HG03045 (cell line): ENCODE results near the gene PHETA1.
"Not testable (repeated sequence)": the region's sequence is repeated elsewhere in the genome, so short reads cannot be mapped to it uniquely, and the experiment has no call there.

Experiments
- ATAC-seq: cut with Tn5 transposase; IDR thresholded peaks from one replicate; pipeline ENCODE4 v1.9.1; 2021; ENCODE audit warnings: mild to moderate bottlenecking, moderate library complexity; ENCODE audit not compliant: unreplicated experiment

The PHETA1 gene

GRCh38 chr12:111352296-111352993 is 16.4 kb downstream of the PHETA1 start:
- ATAC-seq, result no peak

- no peak for ATAC-seq
Measured at GRCh38 chr12:111351026-111351425, 17.9 kb downstream of the PHETA1 start.

- no peak for ATAC-seq
Measured at GRCh38 chr12:111349748-111350520, 19.0 kb downstream of the PHETA1 start.

GRCh38 chr12:111349101-111349747 is 19.7 kb downstream of the PHETA1 start:
- no peak for ATAC-seq

GRCh38 chr12:111347891-111348644 is 20.8 kb downstream of the PHETA1 start:
- ATAC-seq, result no peak

- no peak for ATAC-seq
Measured at GRCh38 chr12:111344254-111344875, 24.5 kb downstream of the PHETA1 start.

GRCh38 chr12:111343181-111343580 is 25.7 kb downstream of the PHETA1 start:
- no peak for ATAC-seq

GRCh38 chr12:111342376-111342775 is 26.5 kb downstream of the PHETA1 start:
- no peak for ATAC-seq

GRCh38 chr12:111341426-111342065 is 27.3 kb downstream of the PHETA1 start:
- no peak for ATAC-seq

- ATAC-seq, result not testable (repeated sequence)
Measured at GRCh38 chr12:111340680-111341079, 28.2 kb downstream of the PHETA1 start.

GRCh38 chr12:111340231-111340630 is 28.7 kb downstream of the PHETA1 start:
- ATAC-seq, result no peak

- no peak for ATAC-seq
Measured at GRCh38 chr12:111339321-111339938, 29.5 kb downstream of the PHETA1 start.

GRCh38 chr12:111338096-111338495 is 30.8 kb downstream of the PHETA1 start:
- no peak for ATAC-seq

GRCh38 chr12:111337371-111337770 is 31.5 kb downstream of the PHETA1 start:
- no peak for ATAC-seq

GRCh38 chr12:111336411-111336810 is 32.5 kb downstream of the PHETA1 start:
- not testable (repeated sequence) for ATAC-seq

GRCh38 chr12:111335811-111336210 is 33.1 kb downstream of the PHETA1 start:
- no peak for ATAC-seq

- not testable (repeated sequence) for ATAC-seq
Measured at GRCh38 chr12:111335301-111335700, 33.6 kb downstream of the PHETA1 start.

GRCh38 chr12:111334393-111334915 is 34.4 kb downstream of the PHETA1 start:
- ATAC-seq, result no peak
